Lower leg skin (tissue), 4 donors: ENCODE measurements around the gene CAMSAP2. TPM values are rescaled to one million over a fixed set of nuclear protein-coding genes. Genes with fewer than 3 reads are reported as not detected.

Experiments used
- DNase-seq, 2 donors: peaks; one replicate each; pipeline ENCODE4 v3.0.0-alpha.2; 2019; ENCODE audit warnings: low spot score in 2 of 2
- H3K4me3 ChIP-seq: fragments of 200-600 bp; sonication (generic); 2 replicates; pipeline ENCODE4 v1.5.1; 2017; ENCODE audit warnings: mild to moderate bottlenecking, low read depth; ENCODE audit not compliant: poor library complexity, severe bottlenecking
- POLR2A ChIP-seq, 2 donors: fragments of 450-650 bp; IDR thresholded peaks; one replicate each; pipeline ENCODE4 v1.6.1; 2016 to 2017; ENCODE audit warnings: antibody characterized with exemption in 2 of 2, mild to moderate bottlenecking in 1 of 2, moderate library complexity in 1 of 2
- WGBS, 2 donors: methylation state at CpG; one replicate each; pipeline ENCODE4 v1.1.5; 2018; 5-methylcytosine and 5-hydroxymethylcytosine counted together
- intact Hi-C: fragments of 100-400 bp; cut with DNase I; formaldehyde crosslinking; loops from one replicate; pipeline ENCODE4 v1.15.0; 2023; ENCODE audit warnings: low total_unique reads
- total RNA-seq, 4 donors: library from RNA; depleted of rRNA; stranded (reverse); fragments of >200 nt; gene quantifications; one replicate each; pipeline ENCODE4 v1.1.0, GENCODE V29; 2016
- TF ChIP-seq, protein P1 (sequence below), 3 donors: fragments of 450-650 bp; IDR thresholded peaks; one replicate each; pipeline ENCODE4 v1.5.1; 2016; ENCODE audit warnings: antibody characterized with exemption in 3 of 3, mild to moderate bottlenecking in 3 of 3, moderate library complexity in 2 of 3

Gene CAMSAP2
- total RNA-seq, 4 donors from 2014 or later: 22.5 to 41.3 (median 36.1) TPM

- intact Hi-C loops: no loop called here
- DNase-seq: no peak
- 97 to 100% methylated on average over 2 of the region's 2 CpGs for WGBS, 2 donors
- no peak for TF ChIP-seq POLR2A (IDR thresholded peaks at IDR 0.05)
- TF ChIP-seq, protein P1, sequence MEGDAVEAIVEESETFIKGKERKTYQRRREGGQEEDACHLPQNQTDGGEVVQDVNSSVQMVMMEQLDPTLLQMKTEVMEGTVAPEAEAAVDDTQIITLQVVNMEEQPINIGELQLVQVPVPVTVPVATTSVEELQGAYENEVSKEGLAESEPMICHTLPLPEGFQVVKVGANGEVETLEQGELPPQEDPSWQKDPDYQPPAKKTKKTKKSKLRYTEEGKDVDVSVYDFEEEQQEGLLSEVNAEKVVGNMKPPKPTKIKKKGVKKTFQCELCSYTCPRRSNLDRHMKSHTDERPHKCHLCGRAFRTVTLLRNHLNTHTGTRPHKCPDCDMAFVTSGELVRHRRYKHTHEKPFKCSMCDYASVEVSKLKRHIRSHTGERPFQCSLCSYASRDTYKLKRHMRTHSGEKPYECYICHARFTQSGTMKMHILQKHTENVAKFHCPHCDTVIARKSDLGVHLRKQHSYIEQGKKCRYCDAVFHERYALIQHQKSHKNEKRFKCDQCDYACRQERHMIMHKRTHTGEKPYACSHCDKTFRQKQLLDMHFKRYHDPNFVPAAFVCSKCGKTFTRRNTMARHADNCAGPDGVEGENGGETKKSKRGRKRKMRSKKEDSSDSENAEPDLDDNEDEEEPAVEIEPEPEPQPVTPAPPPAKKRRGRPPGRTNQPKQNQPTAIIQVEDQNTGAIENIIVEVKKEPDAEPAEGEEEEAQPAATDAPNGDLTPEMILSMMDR (IDR thresholded peaks at IDR 0.05): no peak
- H3K4me3 ChIP-seq: no peak overlapping the region
Observed at GRCh38 chr1:200819726-200820125, 81.0 kb downstream of the CAMSAP2 start.

DNA sequence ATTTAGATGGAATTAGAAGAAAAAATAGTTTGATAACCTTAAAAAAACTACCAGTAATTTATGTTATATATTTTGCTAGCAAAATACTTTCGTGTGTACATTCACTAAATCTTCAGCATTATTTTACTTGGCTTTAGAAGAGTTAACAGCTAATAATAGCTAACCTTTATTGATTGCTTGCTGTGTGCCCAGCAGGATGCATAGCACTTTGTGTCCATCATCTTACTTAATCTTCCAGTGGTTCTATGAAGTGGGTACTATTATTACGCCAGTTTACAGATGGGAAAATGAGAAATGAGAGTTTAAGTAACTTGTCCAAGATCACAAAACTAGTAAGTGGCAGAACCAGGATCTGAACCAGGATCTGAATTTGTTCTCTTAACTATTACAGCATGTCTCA lies 92.4 kb downstream of the CAMSAP2 start:
- H3K4me3 ChIP-seq: no peak overlapping the region
- TF ChIP-seq, protein P1 (IDR thresholded peaks at IDR 0.05): no peak
- no peak for TF ChIP-seq POLR2A (IDR thresholded peaks at IDR 0.05)
- no peak for DNase-seq
- intact Hi-C loops: no loop called here
- 84 to 92% methylated on average over 2 of the region's 2 CpGs for WGBS, 2 donors

GRCh38 chr1:200834383-200834782 lies 95.7 kb downstream of the CAMSAP2 start:
- no peak for TF ChIP-seq POLR2A (IDR thresholded peaks at IDR 0.05)
- TF ChIP-seq, protein P1 (IDR thresholded peaks at IDR 0.05): no peak
- no peak overlapping the region for H3K4me3 ChIP-seq
- intact Hi-C loops: no loop called here
- WGBS, 2 donors: 90 to 93% methylated on average over 5 of the region's 5 CpGs
- DNase-seq: no peak

DNA sequence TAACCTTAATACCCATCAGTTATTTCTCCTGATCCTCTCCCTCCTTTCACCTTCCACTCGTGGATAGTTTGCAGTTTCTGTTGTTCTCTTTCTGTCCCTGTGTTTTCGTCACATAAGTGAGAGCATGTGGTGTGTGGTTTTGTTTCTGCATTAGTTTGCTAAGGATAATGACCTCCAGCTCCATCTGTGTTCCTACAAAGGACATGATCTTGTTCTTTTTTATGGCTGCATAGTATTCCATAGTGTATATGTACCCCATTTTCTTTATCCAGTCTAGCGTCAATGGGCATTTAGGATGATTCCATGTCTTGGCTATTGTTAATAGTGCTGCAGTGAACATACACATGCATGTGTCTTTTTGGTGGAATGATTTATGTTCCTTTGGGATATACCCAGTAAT lies 97.5 kb downstream of the CAMSAP2 start:
- no peak for DNase-seq
- 89 to 96% methylated on average over 3 of the region's 3 CpGs for WGBS, 2 donors
- intact Hi-C loops: no loop called here
- TF ChIP-seq POLR2A (IDR thresholded peaks at IDR 0.05): no peak
- TF ChIP-seq, protein P1 (IDR thresholded peaks at IDR 0.05): no peak
- H3K4me3 ChIP-seq: no peak overlapping the region

GRCh38 chr1:200837931-200838571 lies 99.4 kb downstream of the CAMSAP2 start:
- WGBS, 2 donors: 44 to 47% methylated on average over 2 of the region's 2 CpGs
- DNase-seq: no peak
- intact Hi-C loops: no loop called here

More at GRCh38 chr1:200837931-200838571, 99.4 kb downstream of the CAMSAP2 start:
- TF ChIP-seq, protein P1 (IDR thresholded peaks at IDR 0.05): no peak
- no peak for TF ChIP-seq POLR2A (IDR thresholded peaks at IDR 0.05)
- no peak overlapping the region for H3K4me3 ChIP-seq
